Breast epithelium (tissue), 4 donors: ENCODE results near the gene BTBD1. TPM values are rescaled to one million over a fixed set of nuclear protein-coding genes. Genes with fewer than 3 reads are reported as not detected.

Experiments used
- DNase-seq, 2 donors: peaks; one replicate each; pipeline ENCODE4 v3.0.0-alpha.2; 2019; ENCODE audit warnings: low spot score in 2 of 2
- H3K27ac ChIP-seq, 2 donors: fragments of 200-600 bp; sonication (generic) in 1 of 2; one replicate each; pipeline ENCODE4 v1.5.1; 2016 to 2019; ENCODE audit warnings: mild to moderate bottlenecking in 1 of 2
- H3K27me3 ChIP-seq, 2 donors: fragments of 200-600 bp; sonication (generic) in 1 of 2; one replicate each; pipeline versions ENCODE4 v1.5.1 to v1.6.0; 2017 to 2019; ENCODE audit warnings: control low read depth in 1 of 2, mild to moderate bottlenecking in 1 of 2
- H3K36me3 ChIP-seq: fragments of 200-600 bp; one replicate; pipeline ENCODE4 v1.5.1; 2019
- H3K4me1 ChIP-seq, 2 donors: fragments of 200-600 bp; sonication (generic); one replicate each; pipeline ENCODE4 v1.5.1; 2016 to 2019; ENCODE audit warnings: control low read depth in 1 of 2
- H3K4me3 ChIP-seq, 3 donors: fragments of 200-600 bp; sonication (generic); 1 replicate in 2 of 3; 2 replicates in 1 of 3; pipeline ENCODE4 v1.5.1; 2016 to 2019; ENCODE audit warnings: mild to moderate bottlenecking in 3 of 3, moderate library complexity in 2 of 3
- H3K9me3 ChIP-seq, 2 donors: fragments of 200-600 bp; sonication (generic) in 1 of 2; one replicate each; pipeline ENCODE4 v1.5.1; 2016 to 2019; ENCODE audit warnings: control low read depth in 1 of 2
- CTCF ChIP-seq, 3 donors: fragments of 450-650 bp; IDR thresholded peaks; one replicate each; pipeline ENCODE4 v1.5.1; 2016 to 2017; ENCODE audit warnings: antibody characterized with exemption in 3 of 3, mild to moderate bottlenecking in 3 of 3, moderate library complexity in 3 of 3
- POLR2A ChIP-seq: fragments of 450-650 bp; IDR thresholded peaks from one replicate; pipeline ENCODE4 v1.6.1; 2016; ENCODE audit warnings: antibody characterized with exemption, mild to moderate bottlenecking, moderate library complexity
- POLR2AphosphoS5 ChIP-seq, 3 donors: sonication (generic); formaldehyde crosslinking; IDR thresholded peaks; one replicate each; pipeline ENCODE4 v1.6.1; 2017; ENCODE audit warnings: antibody characterized with exemption in 3 of 3
- intact Hi-C: fragments of 100-400 bp; cut with DNase I; formaldehyde crosslinking; loops from one replicate; pipeline ENCODE4 v1.15.1; 2023; ENCODE audit warnings: low total_unique reads
- total RNA-seq, 3 donors: library from RNA; depleted of rRNA; stranded (reverse); fragments of >200 nt; gene quantifications; one replicate each; pipeline ENCODE4 v1.1.0, GENCODE V29; 2016

The BTBD1 gene
- total RNA-seq, 3 donors from 2014 or later, result 71.1 to 88.8 (median 87.5) TPM

- Histone ChIP-seq H3K9me3 (no peaks in the 10 kb centered on the region), H3K27me3 (no peaks in the 10 kb centered on the region), H3K4me1 (no peaks in the 10 kb centered on the region), H3K36me3 (no peaks in the 10 kb centered on the region), H3K27ac (no peak overlapping the region), H3K4me3 (no peak overlapping the region)
- intact Hi-C loops, result no loop called here
- TF ChIP-seq CTCF (IDR thresholded peaks at IDR 0.05) (no peak), POLR2AphosphoS5 (IDR thresholded peaks at IDR 0.05) (no peak), POLR2A (no peak)
- no peak for DNase-seq
Observed at GRCh38 chr15:82977076-82977475, 90.0 kb downstream of the BTBD1 start.

- no peak for DNase-seq
- no peaks in the 10 kb centered on the region for H3K27me3 ChIP-seq
- intact Hi-C loops, result no loop called here
- no peaks in the 10 kb centered on the region for H3K9me3 ChIP-seq
- H3K4me1 ChIP-seq, result no peaks in the 10 kb centered on the region
- TF ChIP-seq POLR2A (no peak), POLR2AphosphoS5 (IDR thresholded peaks at IDR 0.05) (no peak), CTCF (IDR thresholded peaks at IDR 0.05) (no peak)
- H3K36me3 ChIP-seq, result no peaks in the 10 kb centered on the region
- H3K4me3 ChIP-seq, result no peak overlapping the region
- H3K27ac ChIP-seq, result no peak overlapping the region
Observed at GRCh38 chr15:82972990-82973389, 94.1 kb downstream of the BTBD1 start.

GRCh38 chr15:82971218-82971984, 95.7 kb downstream of the BTBD1 start:
- Histone ChIP-seq H3K4me1 (no peaks in the 10 kb centered on the region), H3K4me3 (no peak overlapping the region), H3K27me3 (no peaks in the 10 kb centered on the region), H3K9me3 (no peaks in the 10 kb centered on the region), H3K36me3 (no peaks in the 10 kb centered on the region), H3K27ac (no peak overlapping the region)
- intact Hi-C loops, result no loop called here
- TF ChIP-seq CTCF (IDR thresholded peaks at IDR 0.05) (no peak), POLR2A (no peak), POLR2AphosphoS5 (IDR thresholded peaks at IDR 0.05) (no peak)
- DNase-seq, result no peak

GRCh38 chr15:82970696-82971095, 96.4 kb downstream of the BTBD1 start:
- Histone ChIP-seq H3K36me3 (no peaks in the 10 kb centered on the region), H3K27ac (no peak overlapping the region), H3K9me3 (no peaks in the 10 kb centered on the region), H3K4me3 (no peak overlapping the region), H3K4me1 (no peaks in the 10 kb centered on the region), H3K27me3 (no peaks in the 10 kb centered on the region)
- intact Hi-C loops, result no loop called here
- no peak for DNase-seq
- TF ChIP-seq POLR2AphosphoS5 (IDR thresholded peaks at IDR 0.05) (no peak), POLR2A (no peak), CTCF (IDR thresholded peaks at IDR 0.05) (no peak)

GRCh38 chr15:82970078-82970686, 96.9 kb downstream of the BTBD1 start:
- no peaks in the 10 kb centered on the region for H3K36me3 ChIP-seq
- intact Hi-C loops, result no loop called here
- H3K27ac ChIP-seq, result no peak overlapping the region
- H3K4me3 ChIP-seq, result no peak overlapping the region
- no peaks in the 10 kb centered on the region for H3K4me1 ChIP-seq
- H3K9me3 ChIP-seq, result no peaks in the 10 kb centered on the region
- no peak for DNase-seq
- no peak for TF ChIP-seq POLR2A
- TF ChIP-seq CTCF (IDR thresholded peaks at IDR 0.05), result no peak
- TF ChIP-seq POLR2AphosphoS5 (IDR thresholded peaks at IDR 0.05), result no peak
- no peaks in the 10 kb centered on the region for H3K27me3 ChIP-seq
